SK-N-SH treated with all-trans-retinoic acid at 6 μM for 48 hours (cell line): ENCODE measurements around the gene ESF1.

Experiments
- ATAC-seq: fragments of 200-7000 bp; cut with Tn5 transposase; 3 replicates; pipeline ENCODE4 v1.9.1; 2020; ENCODE audit warnings: mild to moderate bottlenecking, moderate library complexity
- ARNTL ChIP-seq: fragments of 450-650 bp; formaldehyde crosslinking; IDR thresholded peaks from 2 replicates; pipeline ENCODE4 v1.5.0; 2020; ENCODE audit warnings: low read depth, mild to moderate bottlenecking, moderate library complexity, borderline replicate concordance
- BACH2 ChIP-seq: fragments of 250-450 bp; sonication (Bioruptor Pico); IDR thresholded peaks from 2 replicates; pipeline ENCODE4 v1.9.0; 2021; ENCODE audit warnings: mild to moderate bottlenecking, borderline replicate concordance
- CREB5 ChIP-seq: fragments of 250-450 bp; sonication (Bioruptor Pico); IDR thresholded peaks from 2 replicates; pipeline ENCODE4 v1.5.1; 2020; ENCODE audit warnings: low read depth, mild to moderate bottlenecking, moderate library complexity
- CSDC2 ChIP-seq: fragments of 250-450 bp; sonication (Bioruptor Pico); IDR thresholded peaks from 2 replicates; pipeline ENCODE4 v1.5.0; 2020; ENCODE audit warnings: mild to moderate bottlenecking, moderate library complexity
- CSRNP3 ChIP-seq: fragments of 250-450 bp; sonication (Bioruptor Pico); IDR thresholded peaks from 2 replicates; pipeline ENCODE4 v1.5.1; 2021; ENCODE audit warnings: mild to moderate bottlenecking, moderate library complexity
- ESRRG ChIP-seq: fragments of 250-450 bp; sonication (Bioruptor Pico); IDR thresholded peaks from 2 replicates; pipeline ENCODE4 v1.6.1; 2021; ENCODE audit warnings: mild to moderate bottlenecking
- GLIS3 ChIP-seq: fragments of 250-450 bp; sonication (Bioruptor Pico); IDR thresholded peaks from 2 replicates; pipeline ENCODE4 v1.5.0; 2020; ENCODE audit warnings: mild to moderate bottlenecking, moderate library complexity
- ISL1 ChIP-seq: fragments of 250-450 bp; sonication (Bioruptor Pico); IDR thresholded peaks from 2 replicates; pipeline ENCODE4 v2.1.2; 2022; ENCODE audit warnings: mild to moderate bottlenecking, moderate library complexity
- OSR1 ChIP-seq: fragments of 250-450 bp; sonication (Bioruptor Pico); IDR thresholded peaks from 2 replicates; pipeline ENCODE4 v1.8.0; 2022; ENCODE audit warnings: moderate library complexity, mild to moderate bottlenecking, inconsistent platforms
- PATZ1 ChIP-seq: fragments of 250-450 bp; sonication (Bioruptor Pico); IDR thresholded peaks from 2 replicates; pipeline ENCODE4 v1.8.0; 2020; ENCODE audit warnings: mild to moderate bottlenecking, moderate library complexity, borderline replicate concordance
- POU6F1 ChIP-seq: fragments of 250-450 bp; sonication (Bioruptor Pico); IDR thresholded peaks from 2 replicates; pipeline ENCODE4 v1.8.0; 2021; ENCODE audit warnings: low read depth, mild to moderate bottlenecking, moderate library complexity, borderline replicate concordance
- PPARA ChIP-seq: fragments of 250-450 bp; sonication (Bioruptor Pico); IDR thresholded peaks from 2 replicates; pipeline ENCODE4 v1.5.0; 2020; ENCODE audit warnings: mild to moderate bottlenecking, borderline replicate concordance
- RARB ChIP-seq: fragments of 250-450 bp; sonication (Bioruptor Pico); IDR thresholded peaks from 2 replicates; pipeline ENCODE4 v1.8.0; 2021; ENCODE audit warnings: mild to moderate bottlenecking, moderate library complexity
- SNAI2 ChIP-seq: fragments of 250-450 bp; sonication (Bioruptor Pico); IDR thresholded peaks from 2 replicates; pipeline ENCODE4 v1.5.0; 2020; ENCODE audit warnings: mild to moderate bottlenecking, moderate library complexity
- TCF4 ChIP-seq: fragments of 250-450 bp; sonication (Bioruptor Pico); IDR thresholded peaks from 2 replicates; pipeline ENCODE4 v1.8.0; 2021; ENCODE audit warnings: mild to moderate bottlenecking, moderate library complexity, borderline replicate concordance
- TOX ChIP-seq: fragments of 250-450 bp; sonication (Bioruptor Pico); IDR thresholded peaks from 2 replicates; pipeline ENCODE4 v1.8.0; 2021; ENCODE audit warnings: mild to moderate bottlenecking, moderate library complexity, borderline replicate concordance
- TSHZ2 ChIP-seq: fragments of 250-450 bp; sonication (Bioruptor Pico); IDR thresholded peaks from 2 replicates; pipeline ENCODE4 v1.5.0; 2020; ENCODE audit warnings: mild to moderate bottlenecking, moderate library complexity
- ZC3H10 ChIP-seq: fragments of 250-450 bp; sonication (Bioruptor Pico); IDR thresholded peaks from 2 replicates; pipeline ENCODE4 v1.5.1; 2021; ENCODE audit warnings: mild to moderate bottlenecking, moderate library complexity
- ZFP3 ChIP-seq: fragments of 250-450 bp; sonication (Bioruptor Pico); IDR thresholded peaks from 2 replicates; pipeline ENCODE4 v1.5.0; 2020; ENCODE audit warnings: mild to moderate bottlenecking, moderate library complexity
- ZFP30 ChIP-seq: fragments of 450-650 bp; formaldehyde crosslinking; IDR thresholded peaks from 2 replicates; pipeline ENCODE4 v1.5.0; 2022; ENCODE audit warnings: mild to moderate bottlenecking, moderate library complexity
- ZNF565 ChIP-seq: fragments of 450-650 bp; formaldehyde crosslinking; conservative IDR thresholded peaks from 2 replicates; pipeline ENCODE4 v1.5.0; 2020; ENCODE audit warnings: low read depth, mild to moderate bottlenecking, moderate library complexity
- ZNF70 ChIP-seq: fragments of 450-650 bp; formaldehyde crosslinking; IDR thresholded peaks from 2 replicates; pipeline ENCODE4 v1.5.0; 2020; ENCODE audit warnings: mild to moderate bottlenecking, moderate library complexity
- ZNF8 ChIP-seq: fragments of 450-650 bp; formaldehyde crosslinking; IDR thresholded peaks from 2 replicates; pipeline ENCODE4 v1.5.0; 2020; ENCODE audit warnings: mild to moderate bottlenecking, moderate library complexity

ESF1 gene

GRCh38 chr20:13744352-13744751 is 40.4 kb downstream of the ESF1 start:
- no peak for ATAC-seq
- TF ChIP-seq PPARA (CRISPR knock-in tag) (no peak), TCF4 (CRISPR knock-in tag) (no peak), GLIS3 (CRISPR knock-in tag) (no peak), CREB5 (CRISPR knock-in tag) (no peak), OSR1 (CRISPR knock-in tag) (no peak), CSDC2 (CRISPR knock-in tag) (no peak), ZFP30 (CRISPR knock-in tag) (no peak), BACH2 (CRISPR knock-in tag) (no peak), PATZ1 (CRISPR knock-in tag) (no peak), ZNF8 (CRISPR knock-in tag) (no peak), RARB (CRISPR knock-in tag) (no peak), TSHZ2 (CRISPR knock-in tag) (no peak), ZFP3 (no peak), ZC3H10 (CRISPR knock-in tag) (no peak), CSRNP3 (CRISPR knock-in tag) (no peak), TOX (CRISPR knock-in tag) (no peak), ESRRG (no peak), ZNF70 (CRISPR knock-in tag) (no peak), SNAI2 (CRISPR knock-in tag) (no peak), ZNF565 (no peak)

GRCh38 chr20:13741879-13742278 is 42.8 kb downstream of the ESF1 start:
- ATAC-seq = no peak
- TF ChIP-seq ESRRG = no peak
- TF ChIP-seq CREB5 (CRISPR knock-in tag) = no peak
- TF ChIP-seq PPARA (CRISPR knock-in tag) = no peak
- TF ChIP-seq RARB (CRISPR knock-in tag) = no peak
- TF ChIP-seq ISL1 (CRISPR knock-in tag) = no peak
- TF ChIP-seq CSRNP3 (CRISPR knock-in tag) = no peak
- TF ChIP-seq SNAI2 (CRISPR knock-in tag) = no peak
- TF ChIP-seq ZNF8 (CRISPR knock-in tag) = no peak
- no peak for TF ChIP-seq TSHZ2 (CRISPR knock-in tag)
- no peak for TF ChIP-seq POU6F1 (CRISPR knock-in tag)
- no peak for TF ChIP-seq ZFP30 (CRISPR knock-in tag)
- TF ChIP-seq ARNTL (CRISPR knock-in tag) = no peak
- no peak for TF ChIP-seq OSR1 (CRISPR knock-in tag)
- no peak for TF ChIP-seq ZFP3
- no peak for TF ChIP-seq TOX (CRISPR knock-in tag)
- TF ChIP-seq ZNF565 = no peak
